CD14-positive monocyte (primary cell): ENCODE measurements around the gene TLX1. TPM values are rescaled to one million over a fixed set of nuclear protein-coding genes. Genes with fewer than 3 reads are reported as not detected.
A peak's percentile ranks its signal among the peaks of the same experiment; 100 is the strongest.

Experiments
- DNase-seq, 3 donors: peaks; one replicate each; pipeline ENCODE4 v3.0.0-alpha.2; 2011 to 2022
- H2AFZ ChIP-seq: 2 replicates; pipeline ENCODE4 v1.6.0; 2012; ENCODE audit warnings: mild to moderate bottlenecking, low read depth, low read length, inconsistent platforms; ENCODE audit not compliant: insufficient read depth, poor library complexity, severe bottlenecking
- H3K27ac ChIP-seq, 2 donors: 1 replicate in 1 of 2; 2 replicates in 1 of 2; pipeline ENCODE4 v1.5.1; 2012 to 2013; ENCODE audit warnings: low read length in 2 of 2, control low read depth in 1 of 2, inconsistent platforms in 1 of 2, low read depth in 1 of 2, mild to moderate bottlenecking in 1 of 2
- H3K27me3 ChIP-seq, 2 donors: one replicate each; pipeline versions ENCODE4 v1.6.0 to v1.6.1; 2011 to 2013; ENCODE audit warnings: low read length in 2 of 2; ENCODE audit not compliant: control insufficient read depth in 2 of 2, insufficient read depth in 2 of 2
- H3K36me3 ChIP-seq, 2 donors: replicated peaks in 1 of 2; 1 replicate in 1 of 2; 2 replicates in 1 of 2; pipeline versions ENCODE4 v1.5.1 to v1.6.1; 2012 to 2013; ENCODE audit warnings: low read length in 2 of 2, control low read depth in 1 of 2, inconsistent platforms in 1 of 2, mild to moderate bottlenecking in 1 of 2; ENCODE audit not compliant: insufficient read depth in 2 of 2, control insufficient read depth in 1 of 2
- H3K4me1 ChIP-seq, 2 donors: 1 replicate in 1 of 2; 2 replicates in 1 of 2; pipeline versions ENCODE4 v1.5.1 to v1.6.1; 2012 to 2013; ENCODE audit warnings: low read length in 2 of 2, control low read depth in 1 of 2, inconsistent platforms in 1 of 2, mild to moderate bottlenecking in 1 of 2, moderate library complexity in 1 of 2; ENCODE audit not compliant: insufficient read depth in 2 of 2, control insufficient read depth in 1 of 2
- H3K4me2 ChIP-seq: replicated peaks from 2 replicates; pipeline ENCODE3; 2012; ENCODE audit warnings: low read length, moderate library complexity, mild to moderate bottlenecking; ENCODE audit not compliant: poor library complexity, severe bottlenecking; ENCODE audit errors: extremely low read depth
- H3K4me3 ChIP-seq, 3 experiments: fragments of 200-600 bp in 1 of 3; sonication (generic) in 1 of 3; replicated peaks in 1 of 3; 1 replicate in 2 of 3; 2 replicates in 1 of 3; pipeline ENCODE4 v1.5.1; 2011 to 2013; ENCODE audit warnings: low read length in 3 of 3, mild to moderate bottlenecking in 3 of 3, control low read depth in 2 of 3, low read depth in 2 of 3, inconsistent platforms in 1 of 3, moderate library complexity in 1 of 3
- H3K79me2 ChIP-seq: 2 replicates; pipeline ENCODE4 v1.6.0; 2012; ENCODE audit warnings: mild to moderate bottlenecking, control low read depth, inconsistent platforms, low read length, moderate library complexity; ENCODE audit not compliant: insufficient read depth
- H3K9ac ChIP-seq: 2 replicates; pipeline ENCODE4 v1.6.0; 2017; ENCODE audit warnings: low read length, mild to moderate bottlenecking; ENCODE audit not compliant: insufficient read depth, poor library complexity, severe bottlenecking
- H3K9me3 ChIP-seq, 2 donors: replicated peaks in 1 of 2; 1 replicate in 1 of 2; 2 replicates in 1 of 2; pipeline versions ENCODE4 v1.5.1 to v1.6.1; 2012 to 2013; ENCODE audit warnings: low read length in 2 of 2, control low read depth in 1 of 2; ENCODE audit not compliant: control insufficient read depth in 1 of 2, insufficient read depth in 1 of 2
- H4K20me1 ChIP-seq: 2 replicates; pipeline ENCODE4 v1.6.0; 2012; ENCODE audit warnings: mild to moderate bottlenecking, low read length, control low read depth, moderate library complexity; ENCODE audit not compliant: insufficient read depth
- H3K27ac Mint-ChIP-seq, 7 donors: one replicate each; pipeline ENCODE4 v1.8.0; 2020; ENCODE audit warnings: mild to moderate bottlenecking in 7 of 7, mixed read lengths in 7 of 7, moderate library complexity in 6 of 7, inconsistent platforms in 2 of 7
- H3K27me3 Mint-ChIP-seq, 3 donors: one replicate each; pipeline ENCODE4 v1.8.0; 2021 to 2022; ENCODE audit warnings: low read depth in 3 of 3, mild to moderate bottlenecking in 3 of 3, mixed read lengths in 3 of 3, moderate library complexity in 3 of 3, inconsistent platforms in 1 of 3
- H3K36me3 Mint-ChIP-seq, 2 donors: one replicate each; pipeline ENCODE4 v1.8.0; 2020; ENCODE audit warnings: mixed read lengths in 2 of 2, inconsistent platforms in 1 of 2, mild to moderate bottlenecking in 1 of 2
- H3K4me1 Mint-ChIP-seq: one replicate; pipeline ENCODE4 v1.8.0; 2020; ENCODE audit warnings: mild to moderate bottlenecking, mixed read lengths
- H3K4me3 Mint-ChIP-seq, 2 donors: one replicate each; pipeline ENCODE4 v1.8.0; 2020; ENCODE audit warnings: mild to moderate bottlenecking in 2 of 2, mixed read lengths in 2 of 2, moderate library complexity in 1 of 2
- H3K9me3 Mint-ChIP-seq, 7 donors: one replicate each; pipeline ENCODE4 v1.8.0; 2020 to 2022; ENCODE audit warnings: mixed read lengths in 7 of 7, mild to moderate bottlenecking in 6 of 7, moderate library complexity in 6 of 7, inconsistent platforms in 2 of 7
- WGBS: methylation state at CpG from one replicate; pipeline ENCODE4 v1.1.5; 2013; ENCODE audit warnings: missing lambda C conversion rate; ENCODE audit not compliant: insufficient coverage; 5-methylcytosine and 5-hydroxymethylcytosine counted together
- intact Hi-C, 2 donors: fragments of 100-400 bp; cut with micrococcal nuclease; formaldehyde crosslinking; loops; one replicate each; pipeline versions ENCODE4 v1.15.0 to v1.15.1; 2023
- polyA plus RNA-seq, 3 donors: library from polyadenylated mRNA; depleted of rRNA in 1 of 3; unstranded in 2 of 3; stranded (reverse) in 1 of 3; fragments of 300-500 nt in 2 of 3; fragments of >200 nt in 1 of 3; fragmentation: Illumina TruSeq in 2 of 3; gene quantifications; 1 replicate in 2 of 3; 2 replicates in 1 of 3; pipeline ENCODE4 v1.2.3, GENCODE V29; 2012 to 2021
- TF ChIP-seq, protein P1 (sequence below): fragments of 200-600 bp; IDR thresholded peaks from one replicate; pipeline ENCODE4 v1.8.0; 2022; ENCODE audit warnings: antibody characterized with exemption, mild to moderate bottlenecking

TLX1 gene
- polyA plus RNA-seq, 3 donors: not detected

DNA sequence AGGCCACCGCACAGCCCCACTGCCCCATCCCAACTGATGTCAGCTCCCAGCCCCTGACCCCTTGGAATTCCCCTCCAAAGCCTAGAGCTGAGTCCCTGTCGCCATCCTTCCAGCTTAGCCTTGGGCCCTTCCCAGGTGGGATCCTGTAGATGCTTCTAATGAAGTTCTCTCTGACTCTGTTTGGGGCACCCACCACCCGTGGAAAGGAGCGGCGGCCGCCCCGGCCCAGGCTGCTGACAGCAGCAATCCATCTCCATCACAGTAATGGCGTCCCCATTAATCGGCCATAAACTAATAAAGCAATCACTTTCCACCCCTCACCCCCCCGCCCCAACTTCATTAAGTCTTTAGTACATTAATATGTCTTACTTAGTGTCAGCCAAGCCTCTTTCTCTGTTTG is 43.7 kb upstream of the TLX1 start:
- Histone ChIP-seq H3K9ac (no peak overlapping the region), H4K20me1 (no peaks in the 10 kb centered on the region), H3K4me1 (no peaks in the 10 kb centered on the region), H3K27ac (no peak overlapping the region), H3K4me2 (no peak overlapping the region), H3K4me3 (no peak overlapping the region), H3K9me3 (no peaks in the 10 kb centered on the region), H3K79me2 (no peaks in the 10 kb centered on the region), H3K36me3 (no peaks in the 10 kb centered on the region), H2AFZ (no peak overlapping the region), H3K27me3 (peaks cover 23 to 68% of the 10 kb centered on the region in 2 donors)
- no peaks in the 10 kb centered on the region for H3K4me1 Mint-ChIP-seq
- H3K36me3 Mint-ChIP-seq: no peaks in the 10 kb centered on the region
- intact Hi-C loops: no loop called here
- peak overlapping the region in 1 of 7 donors; percentile 33 for H3K27ac Mint-ChIP-seq
- peak overlapping the region in 1 of 2 donors; percentile 73 for H3K4me3 Mint-ChIP-seq
- 100% methylated on average over 1 of the region's 10 CpGs for WGBS
- TF ChIP-seq, protein P1, sequence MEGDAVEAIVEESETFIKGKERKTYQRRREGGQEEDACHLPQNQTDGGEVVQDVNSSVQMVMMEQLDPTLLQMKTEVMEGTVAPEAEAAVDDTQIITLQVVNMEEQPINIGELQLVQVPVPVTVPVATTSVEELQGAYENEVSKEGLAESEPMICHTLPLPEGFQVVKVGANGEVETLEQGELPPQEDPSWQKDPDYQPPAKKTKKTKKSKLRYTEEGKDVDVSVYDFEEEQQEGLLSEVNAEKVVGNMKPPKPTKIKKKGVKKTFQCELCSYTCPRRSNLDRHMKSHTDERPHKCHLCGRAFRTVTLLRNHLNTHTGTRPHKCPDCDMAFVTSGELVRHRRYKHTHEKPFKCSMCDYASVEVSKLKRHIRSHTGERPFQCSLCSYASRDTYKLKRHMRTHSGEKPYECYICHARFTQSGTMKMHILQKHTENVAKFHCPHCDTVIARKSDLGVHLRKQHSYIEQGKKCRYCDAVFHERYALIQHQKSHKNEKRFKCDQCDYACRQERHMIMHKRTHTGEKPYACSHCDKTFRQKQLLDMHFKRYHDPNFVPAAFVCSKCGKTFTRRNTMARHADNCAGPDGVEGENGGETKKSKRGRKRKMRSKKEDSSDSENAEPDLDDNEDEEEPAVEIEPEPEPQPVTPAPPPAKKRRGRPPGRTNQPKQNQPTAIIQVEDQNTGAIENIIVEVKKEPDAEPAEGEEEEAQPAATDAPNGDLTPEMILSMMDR: no peak
- peaks cover 54 to 92% (median 60%) of the 10 kb centered on the region in 3 donors for H3K27me3 Mint-ChIP-seq
- peaks cover 0 to 2% (median 0%) of the 10 kb centered on the region in 7 donors for H3K9me3 Mint-ChIP-seq
- no peak for DNase-seq

DNA sequence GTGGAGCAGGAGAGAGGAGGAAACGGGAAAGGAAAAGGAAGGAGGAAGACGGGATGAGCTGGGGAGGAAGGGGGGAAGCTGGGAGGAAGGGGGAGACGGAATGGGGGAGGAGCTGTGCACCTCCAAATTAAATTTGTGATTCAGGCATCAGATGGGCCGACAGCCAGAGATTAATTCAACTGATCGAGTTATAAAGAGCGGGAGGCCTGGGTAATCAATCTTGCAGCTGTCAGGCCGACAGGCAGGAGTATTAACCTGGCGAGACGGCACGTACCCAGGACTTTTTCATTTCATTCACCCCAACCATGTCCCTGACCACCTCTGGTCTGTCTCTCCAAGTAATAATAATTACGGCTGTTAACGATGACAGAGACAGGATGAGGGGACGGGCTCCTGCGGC is 43.1 kb upstream of the TLX1 start:
- H3K9me3 ChIP-seq: no peaks in the 10 kb centered on the region
- no peak overlapping the region for H3K4me2 ChIP-seq
- no peak overlapping the region for H2AFZ ChIP-seq
- no peaks in the 10 kb centered on the region for H3K36me3 Mint-ChIP-seq
- no peak for DNase-seq
- TF ChIP-seq, protein P1: no peak
- no peaks in the 10 kb centered on the region for H3K79me2 ChIP-seq
- WGBS: 11% methylated on average over 9 of the region's 14 CpGs
- no peak overlapping the region for H3K27ac Mint-ChIP-seq
- no peaks in the 10 kb centered on the region for H3K4me1 Mint-ChIP-seq
- H3K27me3 ChIP-seq: peaks cover 19 to 68% of the 10 kb centered on the region in 2 donors
- peak overlapping the region in 1 of 2 donors; percentile 73 for H3K4me3 Mint-ChIP-seq
- no peak overlapping the region for H3K27ac ChIP-seq
- intact Hi-C loops: no loop called here
- H3K9me3 Mint-ChIP-seq: peaks cover 0 to 2% (median 0%) of the 10 kb centered on the region in 7 donors
- no peak overlapping the region for H3K4me3 ChIP-seq
- H3K36me3 ChIP-seq: no peaks in the 10 kb centered on the region
- peaks cover 59 to 94% (median 61%) of the 10 kb centered on the region in 3 donors for H3K27me3 Mint-ChIP-seq
- no peaks in the 10 kb centered on the region for H3K4me1 ChIP-seq
- H3K9ac ChIP-seq: no peak overlapping the region
- H4K20me1 ChIP-seq: no peaks in the 10 kb centered on the region
